Skin epidermis (tissue), 12 donors: ENCODE measurements around the gene SPAG5.
A peak's percentile ranks its signal among the peaks of the same experiment; 100 is the strongest.

ENCODE experiments used
- H3K27ac ChIP-seq, 21 experiments: fragments of 200-600 bp; sonication (generic) in 11 of 21; one replicate each; pipeline ENCODE4 v1.5.0; 2020; ENCODE audit warnings: mild to moderate bottlenecking in 3 of 21, inconsistent platforms in 2 of 21, moderate library complexity in 2 of 21
- H3K4me3 ChIP-seq, 7 experiments: fragments of 200-600 bp; sonication (generic) in 2 of 7; one replicate each; pipeline ENCODE4 v1.5.0; 2020; ENCODE audit warnings: inconsistent platforms in 2 of 7, mild to moderate bottlenecking in 2 of 7, moderate library complexity in 1 of 7

SPAG5 gene

DNA sequence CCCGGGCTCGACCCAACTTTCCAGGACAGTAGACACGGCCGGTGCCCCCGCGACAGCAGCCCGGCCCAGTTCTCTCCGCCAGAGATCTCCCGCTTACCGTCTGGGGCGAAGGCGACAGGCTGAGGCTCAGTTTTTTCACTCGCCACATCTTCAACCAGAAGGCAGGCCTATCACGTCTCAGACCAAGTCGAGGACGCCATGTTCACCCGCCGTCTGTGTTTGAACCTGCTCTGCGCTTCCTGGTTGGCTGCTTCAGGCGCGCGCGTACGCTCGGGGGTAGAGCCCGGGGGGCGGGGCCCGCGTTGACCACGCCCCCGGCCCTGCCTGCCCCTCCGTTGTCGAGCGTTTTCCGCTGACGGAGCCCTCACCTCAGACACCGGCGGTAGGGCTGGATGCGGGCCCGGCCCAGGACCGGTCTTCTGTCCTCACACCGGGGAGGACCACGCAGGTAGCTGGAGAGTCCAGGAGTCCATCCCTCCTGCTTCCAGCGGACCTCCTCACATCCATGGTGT, at the start of gene SPAG5:
TSS of gene SPAG5 (minus strand) at position 227 of the 512 bp plus-strand sequence. CDS start at position 148, 79 bp downstream.
- peak within 1 kb of the TSS; percentile 48 to 70 (median 55) for H3K4me3 ChIP-seq
- H3K27ac ChIP-seq, result peak within 1 kb of the TSS in 20 of 21 experiments; percentile 74 to 98 (median 88)

- H3K27ac ChIP-seq, result peak overlapping the region; percentile 18 to 99 (median 97)
- peak overlapping the region in 2 of 7 experiments; percentile 98 to 99 for H3K4me3 ChIP-seq
These were observed 47.4 kb upstream of the SPAG5 start for GRCh38 chr17:28646039-28646754.

GRCh38 chr17:28645576-28645939, 46.7 kb upstream of the SPAG5 start:
- peak overlapping the region in 20 of 21 experiments; percentile 78 to 99 (median 97) for H3K27ac ChIP-seq

DNA sequence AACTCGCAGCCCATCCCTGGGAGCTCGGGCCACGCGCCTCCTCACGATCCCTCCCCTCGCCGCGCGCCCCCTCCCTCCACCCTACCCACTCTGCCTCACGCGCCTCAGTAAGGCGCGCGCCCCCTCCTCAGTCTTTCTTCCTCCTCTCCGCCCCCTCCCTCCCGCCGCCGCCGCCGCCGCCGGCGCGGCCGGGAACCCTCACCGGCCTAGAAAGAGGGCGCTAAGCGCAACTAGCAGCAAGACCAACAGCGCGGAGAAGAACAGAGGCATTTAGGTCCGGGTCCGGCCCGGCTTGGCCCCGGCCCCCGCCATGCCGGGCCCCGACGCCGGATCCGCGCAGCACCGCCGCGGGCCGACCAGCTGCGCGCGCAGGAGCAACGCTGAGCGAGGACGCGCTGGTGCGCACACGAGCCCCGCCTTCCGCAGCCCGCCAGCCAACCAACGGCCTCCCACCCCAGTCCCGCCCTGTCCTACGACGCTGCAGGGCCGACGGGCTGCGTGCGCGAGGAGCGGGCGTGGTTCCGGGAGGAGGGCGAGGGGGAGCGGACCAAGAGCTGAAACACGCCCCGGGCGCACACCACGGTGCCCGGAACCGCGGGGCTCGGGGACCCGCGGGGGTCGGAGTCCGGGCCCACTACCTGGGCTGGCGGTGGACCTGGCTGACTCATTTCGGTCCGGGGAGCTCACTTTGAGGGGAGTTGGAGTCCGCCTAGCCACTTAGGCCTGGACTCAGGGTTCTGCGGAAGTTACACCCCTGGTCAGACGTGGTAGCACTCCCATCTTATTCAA, 46.2 kb upstream of the SPAG5 start, which contains the start of gene BLTP2:
TSS of gene BLTP2 (minus strand) at position 372 of the 789 bp plus-strand sequence. CDS start at position 270, 102 bp downstream.
- Histone ChIP-seq H3K27ac (peak within 1 kb of the TSS; percentile 73 to 99 (median 97)), H3K4me3 (peak within 1 kb of the TSS; percentile 55 to 99 (median 95))

More at GRCh38 chr17:28645576-28645939, 46.7 kb upstream of the SPAG5 start:
- peak overlapping the region; percentile 55 to 99 (median 95) for H3K4me3 ChIP-seq

DNA sequence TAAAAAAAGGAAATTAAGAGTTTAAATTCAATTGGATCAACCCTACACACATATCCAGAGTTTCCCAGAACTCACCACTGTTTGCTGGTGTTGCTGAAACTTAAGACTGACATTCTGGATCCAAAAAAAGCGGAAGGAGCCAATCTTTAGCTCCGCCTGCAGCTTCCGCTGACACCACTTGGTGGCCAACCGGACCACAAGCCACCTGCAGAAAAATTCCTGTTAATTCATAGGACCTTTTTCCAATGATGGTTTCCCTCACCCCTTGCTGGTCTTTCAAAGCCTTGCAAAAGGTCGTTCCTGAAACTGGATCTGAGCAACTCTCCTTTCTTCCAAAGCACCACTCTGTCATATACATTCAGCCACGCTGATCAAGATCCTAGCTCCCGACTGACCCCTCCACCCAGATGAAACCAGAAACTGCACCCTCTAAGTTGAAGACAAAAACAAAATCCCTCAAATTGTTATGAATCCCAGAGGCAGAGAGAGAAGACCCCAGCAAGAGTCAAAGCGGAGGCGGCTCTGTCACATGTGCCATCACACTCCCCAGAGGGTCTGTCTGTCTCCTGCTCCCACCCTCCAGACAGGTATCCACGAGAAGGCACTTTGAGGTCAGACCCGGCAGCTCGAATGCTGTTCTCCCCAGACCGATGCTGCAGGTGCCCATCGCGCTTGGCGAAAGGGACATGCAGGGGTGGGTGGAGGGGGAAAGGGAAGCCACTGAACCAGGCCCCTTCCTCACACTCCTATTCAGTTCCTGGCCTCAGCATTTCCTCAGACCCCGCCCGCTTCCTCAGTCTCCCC, 45.4 kb upstream of the SPAG5 start:
- Histone ChIP-seq H3K4me3 (peak overlapping the region; percentile 55 to 99 (median 95)), H3K27ac (peak overlapping the region; percentile 73 to 99 (median 97))

- Histone ChIP-seq H3K4me3 (no peak overlapping the region), H3K27ac (no peak overlapping the region)
These were observed 42.8 kb upstream of the SPAG5 start for GRCh38 chr17:28641579-28641978.

GRCh38 chr17:28635506-28635905, 36.7 kb upstream of the SPAG5 start:
- Histone ChIP-seq H3K4me3 (no peak overlapping the region), H3K27ac (peak overlapping the region in 2 of 21 experiments; percentile 3 to 39)

- no peak overlapping the region for H3K4me3 ChIP-seq
- H3K27ac ChIP-seq, result no peak overlapping the region
These were observed 35.5 kb upstream of the SPAG5 start for GRCh38 chr17:28634206-28634865.

DNA sequence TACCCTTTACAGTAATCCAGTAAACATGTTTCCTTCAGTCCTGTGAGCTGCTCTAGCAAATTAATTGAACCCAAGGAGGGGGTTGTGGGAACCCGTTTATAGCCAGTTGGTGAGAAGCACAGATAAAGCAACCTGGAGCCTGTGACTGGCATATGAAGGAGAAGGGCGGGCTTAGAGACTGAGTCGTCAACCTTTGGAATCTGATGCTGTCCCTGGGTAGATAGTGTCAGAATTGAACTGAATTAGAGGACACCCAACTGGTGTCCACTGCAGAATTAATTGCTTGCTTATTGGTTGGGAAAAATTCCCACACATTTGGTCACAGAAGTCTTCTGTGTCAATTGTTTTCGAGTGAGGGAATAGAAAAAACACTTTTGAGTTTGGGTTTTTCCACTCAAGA, 28.0 kb upstream of the SPAG5 start:
- Histone ChIP-seq H3K27ac (no peak overlapping the region), H3K4me3 (no peak overlapping the region)

DNA sequence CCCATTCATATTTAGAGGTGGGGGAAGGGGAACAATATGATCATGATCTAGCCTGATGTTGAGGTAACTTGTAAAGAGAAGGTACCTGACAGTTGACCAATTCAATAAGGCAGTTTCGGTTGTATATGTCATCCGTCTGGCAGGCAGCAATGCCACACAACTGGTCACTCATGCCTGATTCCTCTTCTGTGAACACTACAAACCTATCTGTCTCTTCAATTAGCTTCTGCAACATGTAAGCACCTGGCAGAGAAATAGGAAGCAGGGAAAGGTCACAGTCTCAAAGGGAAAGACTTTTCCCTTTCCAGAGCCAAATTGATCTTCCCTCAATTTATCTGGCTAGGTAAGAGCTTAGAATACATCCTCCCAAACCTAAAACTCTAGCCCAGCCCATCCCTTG, 25.3 kb upstream of the SPAG5 start:
- Histone ChIP-seq H3K4me3 (no peak overlapping the region), H3K27ac (no peak overlapping the region)

DNA sequence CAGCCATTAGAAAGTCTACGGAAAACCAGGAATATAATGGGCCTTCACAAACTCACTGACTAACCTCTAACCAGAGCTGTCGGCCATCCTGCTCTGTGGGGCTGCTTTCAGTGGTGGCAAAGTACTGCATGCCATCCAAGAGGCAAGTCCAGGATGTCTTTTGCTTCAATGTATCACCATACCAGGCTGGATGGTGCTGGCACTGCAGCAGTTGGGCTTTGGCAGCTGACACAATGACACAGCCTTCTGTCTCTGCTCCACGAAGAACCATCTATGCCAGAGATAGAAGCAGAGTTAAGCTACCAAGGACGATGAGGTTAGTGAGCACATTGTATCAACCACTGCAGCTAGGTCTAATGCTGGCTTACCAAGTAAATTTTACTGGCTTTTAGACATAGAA, 24.9 kb upstream of the SPAG5 start:
- Histone ChIP-seq H3K4me3 (no peak overlapping the region), H3K27ac (no peak overlapping the region)

- Histone ChIP-seq H3K4me3 (no peak overlapping the region), H3K27ac (no peak overlapping the region)
These were observed 23.4 kb upstream of the SPAG5 start for GRCh38 chr17:28622186-28622585.

GRCh38 chr17:28620010-28620409, 21.2 kb upstream of the SPAG5 start:
- Histone ChIP-seq H3K27ac (no peak overlapping the region), H3K4me3 (no peak overlapping the region)

DNA sequence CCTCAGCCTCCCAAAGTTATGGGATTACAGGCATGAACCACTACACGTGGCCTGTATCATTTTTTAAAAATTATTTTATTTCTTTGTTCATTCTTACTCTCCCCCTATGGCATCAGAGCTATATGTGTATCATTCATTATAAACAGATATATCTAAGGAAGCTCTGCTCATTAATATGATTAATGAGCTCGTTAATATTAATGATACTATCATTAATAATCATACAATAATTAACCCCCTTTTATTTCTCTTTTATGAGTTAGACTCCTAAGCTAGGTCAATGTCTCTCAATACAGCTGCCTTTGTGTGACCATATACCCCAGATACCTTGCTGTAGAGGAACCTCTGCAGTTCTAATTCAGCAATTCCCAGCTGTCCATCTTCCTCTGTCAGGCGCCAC, 19.6 kb upstream of the SPAG5 start:
- H3K4me3 ChIP-seq, result no peak overlapping the region
- H3K27ac ChIP-seq, result no peak overlapping the region

DNA sequence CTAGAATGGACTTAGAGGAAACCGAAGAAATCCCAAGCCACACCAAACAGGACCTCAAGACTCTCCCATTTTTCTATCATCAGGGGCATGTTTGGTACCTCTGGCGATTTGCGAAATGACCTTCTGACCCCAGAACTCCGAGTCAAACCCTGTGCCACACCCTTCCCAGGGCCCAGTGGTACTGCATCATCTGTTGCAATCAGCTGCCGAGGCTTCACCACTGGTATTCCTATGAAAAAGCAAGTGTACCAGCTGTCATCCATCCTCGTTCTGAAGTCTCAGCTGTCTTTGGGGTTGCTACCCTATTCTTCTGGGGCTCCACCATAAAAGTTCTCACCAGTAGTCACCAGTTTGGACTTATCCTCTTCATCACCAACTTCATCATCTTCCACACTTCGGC, 17.5 kb upstream of the SPAG5 start:
- Histone ChIP-seq H3K27ac (no peak overlapping the region), H3K4me3 (no peak overlapping the region)

GRCh38 chr17:28615260-28615940, 16.6 kb upstream of the SPAG5 start:
- Histone ChIP-seq H3K27ac (no peak overlapping the region), H3K4me3 (no peak overlapping the region)

DNA sequence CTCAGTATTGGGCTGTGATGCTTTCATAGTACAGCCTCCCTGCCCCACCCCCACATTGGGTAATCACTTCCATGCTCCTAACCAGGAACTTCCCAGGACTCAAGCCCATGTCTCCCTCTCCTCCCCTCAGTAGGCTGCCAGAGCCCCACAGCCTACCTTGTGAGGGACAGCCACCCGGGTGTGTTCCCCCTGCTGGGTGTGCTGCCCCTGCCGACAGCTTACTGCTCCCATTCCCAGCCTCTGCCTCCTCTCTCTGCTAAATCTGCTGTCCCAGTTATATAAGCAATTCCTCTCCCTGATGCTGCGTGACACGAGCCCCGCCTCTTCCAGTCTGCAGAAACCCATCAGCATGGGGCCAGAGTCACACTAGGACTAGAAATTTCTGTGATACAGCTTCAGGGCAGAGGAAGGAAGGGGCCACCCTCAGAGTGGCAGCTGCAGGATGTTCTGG, 15.1 kb upstream of the SPAG5 start, which contains the start of gene RSKR:
TSS of gene RSKR (minus strand) at position 255 of the 451 bp plus-strand sequence. CDS start at position 231, 24 bp downstream.
- Histone ChIP-seq H3K27ac (peak within 1 kb of the TSS in 1 of 21 experiments; percentile 12), H3K4me3 (no peak within 1 kb of the TSS)
